Sigmoid colon (tissue), 7 donors: ENCODE measurements around the gene ITGA1. TPM values are rescaled to one million over a fixed set of nuclear protein-coding genes. Genes with fewer than 3 reads are reported as not detected.

Experiments
- DNase-seq: peaks from one replicate; pipeline ENCODE4 v3.0.0-alpha.2; 2019
- H3K27ac ChIP-seq, 4 donors: fragments of 200-600 bp; sonication (generic); one replicate each; pipeline ENCODE4 v1.5.1; 2016 to 2019; ENCODE audit warnings: mild to moderate bottlenecking in 1 of 4
- H3K27me3 ChIP-seq, 3 donors: fragments of 200-600 bp; sonication (generic); one replicate each; pipeline ENCODE4 v1.5.1; 2019; ENCODE audit warnings: mild to moderate bottlenecking in 1 of 3
- H3K36me3 ChIP-seq, 4 donors: fragments of 200-600 bp; sonication (generic); one replicate each; pipeline ENCODE4 v1.5.1; 2016 to 2019
- H3K4me1 ChIP-seq, 4 donors: fragments of 200-600 bp; sonication (generic); one replicate each; pipeline ENCODE4 v1.5.1; 2017 to 2019
- H3K4me3 ChIP-seq, 4 donors: fragments of 200-600 bp; sonication (generic); one replicate each; pipeline ENCODE4 v1.5.1; 2017 to 2019; ENCODE audit warnings: mild to moderate bottlenecking in 2 of 4, moderate library complexity in 1 of 4
- H3K9me3 ChIP-seq, 4 donors: fragments of 200-600 bp in 3 of 4; sonication (generic) in 3 of 4; one replicate each; pipeline versions ENCODE4 v1.5.1 to v1.6.1; 2013 to 2019
- CTCF ChIP-seq, 4 experiments: fragments of 450-650 bp in 3 of 4; fragments of 200-600 bp in 1 of 4; IDR thresholded peaks; one replicate each; pipeline ENCODE4 v1.5.1; 2016 to 2019; ENCODE audit warnings: antibody characterized with exemption in 4 of 4, mild to moderate bottlenecking in 3 of 4, moderate library complexity in 2 of 4
- EP300 ChIP-seq, 4 donors: sonication (generic); formaldehyde crosslinking; IDR thresholded peaks; one replicate each; pipeline ENCODE4 v1.6.1; 2017; ENCODE audit warnings: antibody characterized with exemption in 4 of 4
- POLR2A ChIP-seq, 2 donors: fragments of 450-650 bp; IDR thresholded peaks; one replicate each; pipeline ENCODE4 v1.6.1; 2016; ENCODE audit warnings: antibody characterized with exemption in 2 of 2, mild to moderate bottlenecking in 2 of 2, moderate library complexity in 2 of 2
- POLR2AphosphoS5 ChIP-seq, 4 donors: sonication (generic); formaldehyde crosslinking; IDR thresholded peaks; one replicate each; pipeline ENCODE4 v1.6.1; 2017; ENCODE audit warnings: antibody characterized with exemption in 4 of 4
- WGBS, 2 donors: extraction: QIAGEN DNeasy Blood & Tissue Kit; methylation state at CpG; one replicate each; pipeline ENCODE4 v1.1.7; 2013; 5-methylcytosine and 5-hydroxymethylcytosine counted together
- intact Hi-C: fragments of 100-400 bp; cut with DNase I; formaldehyde crosslinking; loops from one replicate; pipeline ENCODE4 v1.15.1; 2023
- polyA plus RNA-seq, 3 donors: library from polyadenylated mRNA; stranded (reverse); fragments of 200-250 nt; gene quantifications; one replicate each; pipeline ENCODE4 v1.2.3, GENCODE V29; 2013
- total RNA-seq, 4 donors: library from RNA; depleted of rRNA; stranded (reverse); fragments of >200 nt; gene quantifications; one replicate each; pipeline ENCODE4 v1.1.0, GENCODE V29; 2016
- donor health status: healthy with polysubstance abuse.
- donor health status: Bipolar disorder and iron deficiency.
- donor health status: healthy.

Gene ITGA1
- total and polyA plus RNA-seq, 7 donors = 1.8 to 511 (median 162) TPM

- no peak for TF ChIP-seq EP300 (IDR thresholded peaks at IDR 0.05)
- TF ChIP-seq POLR2A (IDR thresholded peaks at IDR 0.05) = no peak
- TF ChIP-seq POLR2AphosphoS5 (IDR thresholded peaks at IDR 0.05) = no peak
- no peak for TF ChIP-seq CTCF (IDR thresholded peaks at IDR 0.05)
- Histone ChIP-seq H3K4me3 (no peak overlapping the region), H3K4me1 (no peaks in the 10 kb centered on the region), H3K9me3 (no peaks in the 10 kb centered on the region), H3K27ac (no peak overlapping the region), H3K36me3 (no peaks in the 10 kb centered on the region), H3K27me3 (no peaks in the 10 kb centered on the region)
- no peak for DNase-seq
- WGBS, 2 donors = 44 to 45% methylated on average over 5 of the region's 5 CpGs
- intact Hi-C loops = no loop called here
These were observed 13.7 kb upstream of the ITGA1 start for GRCh38 chr5:52774005-52774410.

GRCh38 chr5:52776116-52776515 lies 11.6 kb upstream of the ITGA1 start:
- Histone ChIP-seq H3K27me3 (no peaks in the 10 kb centered on the region), H3K36me3 (no peaks in the 10 kb centered on the region), H3K4me3 (no peak overlapping the region), H3K27ac (no peak overlapping the region), H3K9me3 (no peaks in the 10 kb centered on the region), H3K4me1 (no peaks in the 10 kb centered on the region)
- 84 to 92% methylated on average over 2 of the region's 2 CpGs for WGBS, 2 donors
- DNase-seq = no peak
- TF ChIP-seq CTCF (IDR thresholded peaks at IDR 0.05) = no peak
- intact Hi-C loops = no loop called here

GRCh38 chr5:52777186-52777585 lies 10.5 kb upstream of the ITGA1 start:
- Histone ChIP-seq H3K36me3 (no peaks in the 10 kb centered on the region), H3K27ac (no peak overlapping the region), H3K4me3 (no peak overlapping the region), H3K9me3 (no peaks in the 10 kb centered on the region), H3K4me1 (no peaks in the 10 kb centered on the region), H3K27me3 (no peaks in the 10 kb centered on the region)
- intact Hi-C loops = no loop called here
- WGBS, 2 donors = 74 to 89% methylated on average over 4 of the region's 4 CpGs
- no peak for DNase-seq
- TF ChIP-seq POLR2A (IDR thresholded peaks at IDR 0.05) (no peak), CTCF (IDR thresholded peaks at IDR 0.05) (no peak), EP300 (IDR thresholded peaks at IDR 0.05) (no peak), POLR2AphosphoS5 (IDR thresholded peaks at IDR 0.05) (no peak)

GRCh38 chr5:52778781-52779180 lies 8.9 kb upstream of the ITGA1 start:
- no peaks in the 10 kb centered on the region for H3K27me3 ChIP-seq
- H3K9me3 ChIP-seq = no peaks in the 10 kb centered on the region
- no peak for DNase-seq
- intact Hi-C loops = no loop called here
- no peak for TF ChIP-seq CTCF (IDR thresholded peaks at IDR 0.05)
- TF ChIP-seq EP300 (IDR thresholded peaks at IDR 0.05) = no peak
- no peak for TF ChIP-seq POLR2AphosphoS5 (IDR thresholded peaks at IDR 0.05)
- TF ChIP-seq POLR2A (IDR thresholded peaks at IDR 0.05) = no peak
- H3K4me3 ChIP-seq = no peak overlapping the region
- no peaks in the 10 kb centered on the region for H3K4me1 ChIP-seq
- 91 to 94% methylated on average over 1 of the region's 1 CpG for WGBS, 2 donors
- H3K27ac ChIP-seq = no peak overlapping the region
- H3K36me3 ChIP-seq = no peaks in the 10 kb centered on the region

GRCh38 chr5:52779213-52779612 lies 8.5 kb upstream of the ITGA1 start:
- DNase-seq = no peak
- H3K9me3 ChIP-seq = no peaks in the 10 kb centered on the region
- no peaks in the 10 kb centered on the region for H3K27me3 ChIP-seq
- no peak overlapping the region for H3K4me3 ChIP-seq
- TF ChIP-seq POLR2AphosphoS5 (IDR thresholded peaks at IDR 0.05) = no peak
- no peak for TF ChIP-seq EP300 (IDR thresholded peaks at IDR 0.05)
- no peak for TF ChIP-seq POLR2A (IDR thresholded peaks at IDR 0.05)
- TF ChIP-seq CTCF (IDR thresholded peaks at IDR 0.05) = no peak
- no peaks in the 10 kb centered on the region for H3K4me1 ChIP-seq
- intact Hi-C loops = no loop called here
- H3K27ac ChIP-seq = no peak overlapping the region
- H3K36me3 ChIP-seq = no peaks in the 10 kb centered on the region
